ENCODE results near the gene CYLD. TPM values are rescaled to one million over a fixed set of nuclear protein-coding genes. Genes with fewer than 3 reads are reported as not detected.

The CYLD gene
- total and polyA plus RNA-seq, 2 donors (not counting 3 experiments of a cell fraction or from before 2014, with no cell fraction given) = 7.4 to 21.5 TPM

- BruUV-seq (replicated peaks) = no TSS peak
- FAIRE-seq (peak; percentile 26), DNase-seq (ENCODE audit: low read depth, low spot score) (peak; percentile 20)
- intact Hi-C loops (cut with micrococcal nuclease) (loop anchor here (1.0 to 10.0 kb wide), 4 partner anchors 64 to 588 kb away; partner anchors contain the start of genes NKD1 and TENT4B), dilution Hi-C loops (cut with MboI; ENCODE audit: extremely low pct_ligation_motif_present, low sequenced_read_pairs) (no loop called here)
- H3K27me3 ChIP-seq (ENCODE audit: control insufficient read depth in 2 of 2, insufficient read depth in 2 of 2, low read length in 2 of 2) = no peaks in the 10 kb centered on the region
- POLR2A ChIA-PET = no interaction called here
- H3K4me2 ChIP-seq (ENCODE audit: insufficient read depth, low read length) = peak overlapping the region; percentile 85
- peak overlapping the region; percentile 88 for H2AFZ ChIP-seq (ENCODE audit: low read depth, low read length)
- no peaks in the 10 kb centered on the region for H3K79me2 ChIP-seq (ENCODE audit: control insufficient read depth, insufficient read depth, low read length)
- H3K4me3 ChIP-seq (replicated peaks in 1 of 3; ENCODE audit: insufficient read depth in 1 of 3, low read depth in 1 of 3, low read length in 3 of 3) = peak overlapping the region; percentile 63 to 92 (median 79)
- no peaks in the 10 kb centered on the region for H3K36me3 ChIP-seq (ENCODE audit: control insufficient read depth in 2 of 2, extremely low read depth in 1 of 2, insufficient read depth in 2 of 2, low read length in 2 of 2)
- H3K9me1 ChIP-seq (replicated peaks; ENCODE audit: control insufficient read depth, extremely low read depth, insufficient read depth, low read length) = no peaks in the 10 kb centered on the region
- H4K20me1 ChIP-seq (replicated peaks; ENCODE audit: control insufficient read depth, extremely low read depth, insufficient read depth, low read length) = no peaks in the 10 kb centered on the region
- TF ChIP-seq GATA2 (IDR thresholded peaks at IDR 0.05; ENCODE audit: insufficient read depth, insufficient read length, low read depth, low read length) (no peak), EZH2 (IDR thresholded peaks at IDR 0.05; ENCODE audit: borderline replicate concordance, low read depth, low read length, severe bottlenecking) (no peak), FOS (IDR thresholded peaks at IDR 0.05; ENCODE audit: borderline replicate concordance, insufficient read depth, low read length) (no peak), MYC (IDR thresholded peaks at IDR 0.05; ENCODE audit: low read depth, low read length) (no peak), POLR2AphosphoS5 (IDR thresholded peaks at IDR 0.05; ENCODE audit: insufficient read depth, low read depth, low read length) (no peak), POLR2A (IDR thresholded peaks at IDR 0.05; ENCODE audit: low read depth, low read length) (no peak), JUN (IDR thresholded peaks at IDR 0.05; ENCODE audit: borderline replicate concordance, insufficient read depth, insufficient read length, low read depth) (no peak), MAX (IDR thresholded peaks at IDR 0.05; ENCODE audit: insufficient read depth, insufficient read length) (no peak)
- TF ChIP-seq, protein P1, sequence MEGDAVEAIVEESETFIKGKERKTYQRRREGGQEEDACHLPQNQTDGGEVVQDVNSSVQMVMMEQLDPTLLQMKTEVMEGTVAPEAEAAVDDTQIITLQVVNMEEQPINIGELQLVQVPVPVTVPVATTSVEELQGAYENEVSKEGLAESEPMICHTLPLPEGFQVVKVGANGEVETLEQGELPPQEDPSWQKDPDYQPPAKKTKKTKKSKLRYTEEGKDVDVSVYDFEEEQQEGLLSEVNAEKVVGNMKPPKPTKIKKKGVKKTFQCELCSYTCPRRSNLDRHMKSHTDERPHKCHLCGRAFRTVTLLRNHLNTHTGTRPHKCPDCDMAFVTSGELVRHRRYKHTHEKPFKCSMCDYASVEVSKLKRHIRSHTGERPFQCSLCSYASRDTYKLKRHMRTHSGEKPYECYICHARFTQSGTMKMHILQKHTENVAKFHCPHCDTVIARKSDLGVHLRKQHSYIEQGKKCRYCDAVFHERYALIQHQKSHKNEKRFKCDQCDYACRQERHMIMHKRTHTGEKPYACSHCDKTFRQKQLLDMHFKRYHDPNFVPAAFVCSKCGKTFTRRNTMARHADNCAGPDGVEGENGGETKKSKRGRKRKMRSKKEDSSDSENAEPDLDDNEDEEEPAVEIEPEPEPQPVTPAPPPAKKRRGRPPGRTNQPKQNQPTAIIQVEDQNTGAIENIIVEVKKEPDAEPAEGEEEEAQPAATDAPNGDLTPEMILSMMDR (IDR thresholded peaks at IDR 0.05; ENCODE audit: extremely low read depth in 1 of 2, insufficient read depth in 1 of 2, low read depth in 1 of 2, low read length in 2 of 2) = no peak
- H3K27ac ChIP-seq (ENCODE audit: insufficient read depth, low read depth, low read length) = peak overlapping the region; percentile 62
- H3K4me1 ChIP-seq (ENCODE audit: control insufficient read depth, extremely low read depth, insufficient read depth, low read length) = peaks cover 11% of the 10 kb centered on the region
- H3K9me3 ChIP-seq (replicated peaks; ENCODE audit: control insufficient read depth, insufficient read depth, low read length) = no peaks in the 10 kb centered on the region
- CTCF ChIA-PET = interaction anchor here (0.8 to 1.0 kb wide), 2 partner anchors 64 to 78 kb away, joined by 3 read pairs; no protein-coding TSS in a partner anchor
- H3K9ac ChIP-seq (replicated peaks; ENCODE audit: extremely low read depth, insufficient read depth, low read length) = peak overlapping the region; percentile 89
Measured at GRCh38 chr16:50742576-50743200, 802 bp downstream of the CYLD start.

Measured in endothelial cell of umbilical vein (primary cell).